ENCODE data around the gene RAP1GDS1.

- TF ChIP-seq ZBTB26 (tag by site-specific recombination; optimal IDR thresholded peaks at IDR 0.05) (no peak), CTCF (tag by site-specific recombination; IDR thresholded peaks at IDR 0.05) (no peak), ZNF707 (tag by site-specific recombination; IDR thresholded peaks at IDR 0.05) (no peak), ZBTB21 (tag by site-specific recombination; IDR thresholded peaks at IDR 0.05) (no peak)
Observed at GRCh38 chr4:98358630-98359248, 97.6 kb downstream of the RAP1GDS1 start.
